HG03575 (cell line): ENCODE data around the gene SCNN1G.

Source experiments
- ATAC-seq: cut with Tn5 transposase; IDR thresholded peaks from one replicate; pipeline ENCODE4 v1.9.1; 2021; ENCODE audit not compliant: unreplicated experiment, insufficient number of reproducible peaks, low FRiP score; ENCODE audit errors: extremely low read depth

The SCNN1G gene

DNA sequence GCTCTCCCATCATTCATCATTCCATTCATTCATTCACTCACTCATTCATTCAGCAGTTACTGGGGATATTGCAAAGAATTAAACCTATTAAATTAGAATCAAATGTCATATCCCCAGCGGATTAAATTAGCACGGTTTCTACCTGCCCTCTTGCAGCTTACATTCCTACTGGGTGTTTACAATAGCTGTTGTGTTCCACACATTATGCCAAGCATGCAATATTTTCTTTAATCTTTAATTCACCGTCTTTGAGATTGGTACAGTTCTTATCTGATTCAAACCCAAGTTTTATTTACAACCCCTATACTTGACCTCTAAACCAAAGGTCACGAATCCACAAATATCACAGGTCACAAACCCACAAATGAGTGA, 32.6 kb upstream of the SCNN1G start:
- ATAC-seq: no peak

DNA sequence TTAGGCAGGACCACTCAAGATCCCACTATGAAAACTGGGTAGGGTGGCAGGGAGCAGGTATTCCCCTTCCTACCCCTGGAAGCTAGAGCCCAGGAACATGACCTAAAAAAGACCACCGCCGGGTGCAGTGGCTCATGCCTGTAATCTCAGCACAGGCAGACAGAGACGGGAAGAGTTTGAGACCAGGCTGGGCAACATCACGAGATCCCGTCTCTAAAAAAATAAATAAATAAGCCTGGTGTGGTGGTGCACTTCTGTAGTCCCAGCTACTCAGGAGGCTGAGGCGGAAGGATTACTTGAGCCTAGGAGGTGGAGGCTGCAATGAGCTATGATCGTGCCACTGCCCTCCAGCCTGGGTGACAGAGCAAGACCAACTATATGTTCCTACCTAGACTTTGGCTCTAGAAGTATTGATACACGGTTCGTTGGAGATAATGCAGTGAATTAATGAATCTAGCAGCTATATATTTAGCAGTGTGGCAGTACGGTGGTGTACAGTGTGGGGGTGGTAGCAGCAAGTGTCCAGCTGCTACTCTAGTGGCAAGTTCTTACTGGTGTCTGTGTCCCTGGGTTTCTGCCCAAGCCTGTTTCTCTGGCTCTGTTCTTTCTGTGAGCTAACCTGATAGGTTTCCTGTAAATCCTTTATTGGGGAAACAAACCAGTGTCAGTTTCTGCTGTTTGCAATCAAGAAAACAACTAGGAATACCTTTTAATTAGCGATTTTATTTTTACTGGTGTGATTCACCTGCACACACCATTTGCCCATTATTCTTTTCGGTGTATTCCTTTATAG, 30.0 kb upstream of the SCNN1G start:
- ATAC-seq: no peak

GRCh38 chr16:23155445-23156049, 27.0 kb upstream of the SCNN1G start:
- ATAC-seq: no peak

GRCh38 chr16:23156110-23156509, 26.4 kb upstream of the SCNN1G start:
- no peak for ATAC-seq

DNA sequence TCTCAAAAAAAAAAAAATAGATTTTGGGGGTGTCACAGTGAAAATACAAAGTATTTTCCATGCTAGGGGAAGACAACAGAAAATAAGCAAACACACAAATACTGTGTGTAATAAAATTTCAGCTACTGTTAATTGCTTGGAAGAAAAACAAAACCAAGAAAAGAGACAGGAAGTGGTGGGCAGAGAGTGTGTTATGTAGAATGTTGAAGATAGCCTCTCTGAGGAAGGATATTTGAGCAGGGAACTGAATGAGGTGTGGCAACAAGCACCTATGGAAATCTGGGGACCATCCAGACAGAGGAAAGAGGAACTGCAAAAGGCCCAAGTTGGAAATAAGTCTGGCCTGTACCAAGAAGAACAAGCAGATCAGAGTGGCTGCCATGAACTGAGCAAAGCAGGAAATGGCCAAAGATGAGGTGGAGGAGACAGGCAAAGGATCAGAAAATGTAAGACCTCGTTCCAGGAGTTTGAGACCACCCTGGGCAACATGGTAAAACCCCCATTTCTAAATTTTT, 25.5 kb upstream of the SCNN1G start:
- no peak for ATAC-seq

GRCh38 chr16:23158114-23158513, 24.4 kb upstream of the SCNN1G start:
- ATAC-seq: no peak

DNA sequence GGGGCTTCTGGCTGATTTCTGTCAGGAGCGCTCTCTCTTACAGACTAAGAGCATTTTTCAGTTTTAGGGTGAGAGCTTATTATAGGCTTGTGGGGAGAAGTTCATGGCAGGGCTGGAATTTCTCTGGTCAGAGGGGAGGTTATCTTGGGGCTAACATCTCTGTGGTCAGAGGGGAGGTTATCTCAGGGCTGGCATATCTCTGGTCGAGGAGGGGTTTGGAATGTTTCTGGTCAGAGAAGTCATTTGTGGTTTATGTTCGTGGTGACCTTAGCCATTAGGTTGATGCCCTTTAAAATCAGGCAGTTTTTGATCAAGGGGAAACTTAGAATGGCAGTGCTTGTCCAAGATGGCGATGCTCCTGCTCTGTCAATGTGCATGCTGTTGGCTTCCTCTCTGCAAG, 22.5 kb upstream of the SCNN1G start:
- no peak for ATAC-seq

GRCh38 chr16:23160574-23160973, 22.0 kb upstream of the SCNN1G start:
- ATAC-seq: no peak

GRCh38 chr16:23163921-23164320, 18.6 kb upstream of the SCNN1G start:
- no peak for ATAC-seq

- ATAC-seq: no peak
Observed at GRCh38 chr16:23164736-23165135, 17.8 kb upstream of the SCNN1G start.

DNA sequence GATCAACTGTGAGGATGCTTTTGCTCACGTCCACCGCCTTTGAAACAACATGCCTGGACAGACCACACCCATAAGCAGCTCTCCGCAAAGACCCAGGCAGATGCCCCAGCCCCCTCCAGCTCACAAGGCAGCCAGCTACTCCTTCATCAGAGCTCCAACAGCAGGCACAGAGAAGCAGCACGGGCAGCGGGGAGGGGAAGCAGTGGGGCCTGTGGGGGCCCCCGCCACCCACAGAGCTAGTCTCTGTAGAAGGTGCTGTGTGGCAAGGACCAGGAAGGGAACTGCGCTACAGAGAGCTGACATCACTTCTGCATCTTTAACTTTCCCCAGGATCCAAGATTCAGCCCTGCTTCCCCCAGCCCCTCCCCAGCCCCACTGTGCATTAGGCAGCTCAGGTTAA, 10.0 kb upstream of the SCNN1G start:
- no peak for ATAC-seq

DNA sequence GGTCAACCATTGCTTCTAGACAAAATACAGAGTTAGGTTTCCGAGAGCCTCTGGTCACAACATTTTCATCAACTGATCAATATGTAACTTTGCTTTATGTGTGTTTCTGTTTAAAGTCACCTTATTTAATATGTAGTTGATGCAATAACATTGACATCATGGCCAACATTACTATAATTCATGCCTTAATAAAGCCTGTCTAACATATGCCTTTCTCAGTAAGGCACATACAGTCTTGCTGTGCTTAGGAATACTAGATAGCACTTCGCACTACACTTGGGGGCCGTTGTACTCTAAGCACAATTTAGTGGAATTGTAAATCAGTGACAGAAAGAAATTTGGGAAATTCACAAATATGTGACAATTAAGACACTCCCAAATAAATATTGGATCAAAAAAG, 9.6 kb upstream of the SCNN1G start:
- ATAC-seq: no peak

DNA sequence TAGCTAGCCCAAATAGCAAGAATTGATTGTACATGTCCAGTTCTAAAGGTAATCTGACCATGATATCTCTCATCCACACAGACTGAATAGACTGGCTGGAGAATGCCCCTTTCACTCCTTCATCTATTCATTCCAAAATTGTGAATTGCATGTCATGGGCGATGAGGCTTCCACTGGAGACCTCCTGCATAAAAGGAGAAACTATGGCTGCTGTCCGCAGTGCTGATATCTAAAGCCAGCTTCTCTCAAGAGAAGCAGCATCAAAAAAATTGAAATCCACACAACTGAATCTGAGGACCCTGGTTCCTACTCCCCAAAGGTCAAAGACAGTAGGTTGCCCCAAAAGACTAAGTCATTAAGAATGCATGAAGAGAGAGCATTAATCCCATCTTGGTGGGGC, 7.9 kb upstream of the SCNN1G start:
- ATAC-seq: no peak

- no peak for ATAC-seq
Observed at GRCh38 chr16:23175651-23176050, 6.9 kb upstream of the SCNN1G start.

GRCh38 chr16:23181506-23181905, 1.0 kb upstream of the SCNN1G start:
- ATAC-seq: no peak

GRCh38 chr16:23182206-23182678, 303 bp upstream of the SCNN1G start:
- ATAC-seq: no peak

- ATAC-seq: no peak
Observed at GRCh38 chr16:23183543-23183862, 958 bp downstream of the SCNN1G start.

GRCh38 chr16:23185656-23186055, 3.1 kb downstream of the SCNN1G start:
- no peak for ATAC-seq

DNA sequence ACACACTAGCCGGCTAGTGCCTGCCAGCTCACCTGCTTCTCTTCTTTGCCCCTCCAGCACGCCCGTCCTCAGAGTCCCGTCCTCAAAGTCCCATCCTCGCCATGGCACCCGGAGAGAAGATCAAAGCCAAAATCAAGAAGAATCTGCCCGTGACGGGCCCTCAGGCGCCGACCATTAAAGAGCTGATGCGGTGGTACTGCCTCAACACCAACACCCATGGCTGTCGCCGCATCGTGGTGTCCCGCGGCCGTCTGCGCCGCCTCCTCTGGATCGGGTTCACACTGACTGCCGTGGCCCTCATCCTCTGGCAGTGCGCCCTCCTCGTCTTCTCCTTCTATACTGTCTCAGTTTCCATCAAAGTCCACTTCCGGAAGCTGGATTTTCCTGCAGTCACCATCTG, 3.6 kb downstream of the SCNN1G start:
- no peak for ATAC-seq

DNA sequence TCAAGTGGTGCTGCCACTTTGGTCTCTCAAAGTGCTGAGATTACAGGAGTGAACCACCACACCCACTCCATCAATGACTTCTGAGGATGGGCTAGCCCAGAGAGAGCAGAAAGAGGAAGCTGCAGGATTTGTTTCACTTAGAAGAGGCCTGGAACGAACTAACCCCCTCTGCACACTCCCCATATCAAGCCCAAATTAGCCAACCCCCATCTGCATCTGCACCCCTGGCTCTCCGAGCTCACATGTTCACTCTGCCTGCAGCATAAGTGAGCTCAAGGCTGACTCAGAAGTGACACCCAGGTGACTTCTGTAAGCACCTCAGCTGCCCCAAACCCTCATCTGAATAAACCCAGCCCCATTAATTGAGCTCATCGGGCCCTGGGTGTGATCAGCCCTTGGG, 4.8 kb downstream of the SCNN1G start:
- ATAC-seq: no peak

DNA sequence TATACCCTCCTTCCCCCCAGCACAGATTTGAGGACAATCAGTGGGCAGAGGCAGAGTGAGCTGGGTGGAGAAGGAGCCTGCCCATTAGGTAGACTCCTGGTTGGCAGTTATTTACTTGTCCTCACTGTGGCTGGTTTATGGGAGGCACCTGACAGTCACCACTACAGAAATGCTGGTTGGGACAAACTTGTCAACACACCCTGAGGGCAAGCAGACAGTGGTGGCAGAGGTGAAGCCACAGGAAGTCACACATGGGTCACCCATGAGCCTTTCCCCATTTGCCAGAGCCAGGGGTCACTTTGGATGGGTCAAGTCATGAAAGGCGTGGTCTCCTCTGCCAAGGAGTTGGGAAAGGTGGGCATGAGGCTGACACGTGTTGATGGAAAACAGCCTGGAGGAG, 6.4 kb downstream of the SCNN1G start:
- ATAC-seq: no peak
